Nephron (organoid): ENCODE measurements around the gene CARHSP1.

Source experiments
- H3K27ac Mint-ChIP-seq, 3 experiments: 2 replicates each; pipeline ENCODE4 v1.8.0; 2020; ENCODE audit warnings: mixed read lengths in 3 of 3, mild to moderate bottlenecking in 2 of 3, moderate library complexity in 1 of 3
- H3K27me3 Mint-ChIP-seq: 2 replicates; pipeline ENCODE4 v1.8.0; 2021; ENCODE audit warnings: low read depth, mild to moderate bottlenecking, moderate library complexity, mixed read lengths
- H3K36me3 Mint-ChIP-seq: 2 replicates; pipeline ENCODE4 v1.8.0; 2020; ENCODE audit warnings: low read depth, mixed read lengths
- H3K4me1 Mint-ChIP-seq: 2 replicates; pipeline ENCODE4 v1.8.0; 2020; ENCODE audit warnings: mixed read lengths
- H3K4me3 Mint-ChIP-seq, 3 experiments: 2 replicates each; pipeline ENCODE4 v1.8.0; 2020; ENCODE audit warnings: mild to moderate bottlenecking in 3 of 3, mixed read lengths in 3 of 3, moderate library complexity in 2 of 3
- H3K9me3 Mint-ChIP-seq: 2 replicates; pipeline ENCODE4 v1.8.0; 2020; ENCODE audit warnings: mixed read lengths
- CTCF ChIP-seq, 3 experiments: fragments of 200-600 bp; sonication (generic); IDR thresholded peaks; one replicate each; pipeline ENCODE4 v1.5.0; 2021; ENCODE audit warnings: antibody characterized with exemption in 3 of 3; ENCODE audit not compliant: unreplicated experiment in 3 of 3

The CARHSP1 gene

DNA sequence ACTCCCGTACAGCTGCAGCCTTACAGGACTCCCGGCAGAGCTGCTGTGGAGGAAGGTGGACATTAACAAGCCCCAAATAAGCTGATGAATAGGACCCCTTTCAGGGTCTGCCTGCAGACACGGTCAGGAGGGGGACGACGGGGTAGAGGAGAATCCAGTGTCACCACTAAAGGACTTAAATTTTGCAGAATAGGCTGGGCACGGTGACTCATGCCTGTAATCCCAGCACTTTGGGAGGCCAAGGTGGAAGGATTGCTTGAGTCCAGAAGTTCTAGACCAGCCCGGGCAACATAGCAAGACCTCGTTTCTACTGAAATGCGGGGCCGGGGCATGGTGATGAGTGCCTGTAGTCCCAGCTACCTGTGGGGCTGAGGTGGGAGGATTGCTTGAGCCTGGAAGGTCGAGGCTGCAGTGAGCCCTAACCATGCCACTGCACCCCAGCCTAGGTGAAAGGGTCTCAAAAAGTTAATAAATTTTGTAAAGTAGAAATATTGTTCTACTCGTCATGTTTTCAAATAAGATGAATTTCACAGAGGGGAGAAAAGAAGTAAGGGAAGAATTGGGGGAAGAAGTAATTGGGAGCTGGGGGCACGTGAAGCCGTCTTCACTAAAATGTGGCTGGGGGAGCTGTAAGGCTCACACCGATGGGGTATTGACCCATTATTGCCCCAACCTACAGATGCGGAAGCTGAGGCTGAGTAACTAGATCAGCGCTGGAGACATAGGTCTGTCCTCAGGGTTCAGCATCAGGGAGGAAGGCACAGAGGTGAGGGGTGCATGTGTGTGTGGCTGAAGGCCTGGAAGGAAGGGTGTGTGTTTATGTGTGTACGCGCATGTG, 18.0 kb upstream of the CARHSP1 start:
- H3K27ac Mint-ChIP-seq, result peak overlapping the region in 1 of 3 experiments; percentile 12
- peaks cover 7% of the 10 kb centered on the region for H3K27me3 Mint-ChIP-seq
- H3K4me3 Mint-ChIP-seq, result no peak overlapping the region
- TF ChIP-seq CTCF (IDR thresholded peaks at IDR 0.05; ENCODE audit: unreplicated experiment in 3 of 3), result no peak
- peaks cover 24% of the 10 kb centered on the region for H3K36me3 Mint-ChIP-seq
- peaks cover 12% of the 10 kb centered on the region for H3K4me1 Mint-ChIP-seq
- no peaks in the 10 kb centered on the region for H3K9me3 Mint-ChIP-seq

GRCh38 chr16:8885674-8886592, 17.1 kb upstream of the CARHSP1 start:
- H3K36me3 Mint-ChIP-seq, result peaks cover 16% of the 10 kb centered on the region
- peak in 1 of 3 experiments; percentile 9 for TF ChIP-seq CTCF (IDR thresholded peaks at IDR 0.05; ENCODE audit: unreplicated experiment in 3 of 3)
- H3K4me3 Mint-ChIP-seq, result no peak overlapping the region
- H3K27me3 Mint-ChIP-seq, result peaks cover 7% of the 10 kb centered on the region
- H3K9me3 Mint-ChIP-seq, result no peaks in the 10 kb centered on the region
- H3K27ac Mint-ChIP-seq, result no peak overlapping the region
- peaks cover 9% of the 10 kb centered on the region for H3K4me1 Mint-ChIP-seq

DNA sequence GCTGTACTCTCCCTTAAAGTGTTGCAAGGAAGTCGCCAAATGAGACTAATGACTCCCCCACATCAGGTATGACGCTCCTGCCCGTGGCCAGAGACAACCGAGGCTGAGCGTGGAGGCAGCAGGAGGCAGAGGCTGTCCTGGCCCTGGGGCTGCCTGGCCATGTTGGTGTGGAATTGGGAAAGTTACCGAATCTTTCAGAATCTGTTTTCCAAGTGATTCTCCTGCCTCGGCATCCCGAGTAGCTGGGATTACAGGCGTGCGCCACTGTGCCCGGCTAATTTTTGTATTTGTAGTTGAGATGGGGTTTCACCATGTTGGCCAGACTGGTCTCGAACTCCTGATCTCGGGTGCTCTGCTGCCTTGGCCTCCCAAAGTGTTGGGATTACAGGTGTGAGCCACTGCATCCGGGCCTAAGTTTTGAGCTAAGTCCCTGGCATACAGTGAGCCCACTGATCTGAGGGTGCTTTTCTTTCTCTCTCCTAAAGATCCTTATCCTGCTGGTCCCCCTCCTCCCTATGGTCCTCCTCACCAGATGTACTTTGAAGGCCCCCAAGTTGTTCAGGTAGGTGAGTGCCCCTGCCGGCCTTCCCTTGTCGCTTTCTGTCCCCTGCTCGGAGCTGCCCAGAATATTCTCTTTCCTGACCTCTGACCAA, 14.0 kb upstream of the CARHSP1 start:
- no peak overlapping the region for H3K4me3 Mint-ChIP-seq

GRCh38 chr16:8882041-8882617, 13.3 kb upstream of the CARHSP1 start, which contains the start of gene LITAFD:
LITAFD (plus strand) TSS chr16:8882351; CDS start chr16:8884356, 2,005 bp downstream.
- Mint-ChIP-seq H3K9me3 (no peaks in the 10 kb centered on the region), H3K4me1 (peaks cover 9% of the 10 kb centered on the region), H3K27ac (no peak within 1 kb of the TSS), H3K27me3 (peaks cover 7% of the 10 kb centered on the region), H3K4me3 (no peak within 1 kb of the TSS), H3K36me3 (peaks cover 4% of the 10 kb centered on the region)
- no peak for TF ChIP-seq CTCF (IDR thresholded peaks at IDR 0.05; ENCODE audit: unreplicated experiment in 3 of 3)

More for the DNA sequence above, 14.0 kb upstream of the CARHSP1 start:
- Mint-ChIP-seq H3K27me3 (peaks cover 7% of the 10 kb centered on the region), H3K9me3 (no peaks in the 10 kb centered on the region), H3K27ac (no peak overlapping the region), H3K36me3 (peaks cover 8% of the 10 kb centered on the region), H3K4me1 (peaks cover 9% of the 10 kb centered on the region)
- TF ChIP-seq CTCF (IDR thresholded peaks at IDR 0.05; ENCODE audit: unreplicated experiment in 3 of 3), result no peak

GRCh38 chr16:8880839-8881510, 12.2 kb upstream of the CARHSP1 start:
- Mint-ChIP-seq H3K9me3 (no peaks in the 10 kb centered on the region), H3K36me3 (no peaks in the 10 kb centered on the region), H3K4me3 (no peak overlapping the region), H3K27me3 (peaks cover 7% of the 10 kb centered on the region), H3K27ac (no peak overlapping the region), H3K4me1 (peaks cover 8% of the 10 kb centered on the region)
- no peak for TF ChIP-seq CTCF (IDR thresholded peaks at IDR 0.05; ENCODE audit: unreplicated experiment in 3 of 3)
